PC-3 (cell line): ENCODE results near the gene CCSER1.

Source experiments
- CTCF ChIP-seq: fragments of 300-600 bp; sonication (generic); conservative IDR thresholded peaks from 2 replicates; pipeline ENCODE4 v1.5.1; 2017; ENCODE audit warnings: antibody characterized with exemption, low read depth, mild to moderate bottlenecking, low read length
- EZH2 ChIP-seq: fragments of 300-600 bp; sonication (generic); IDR thresholded peaks from one replicate; pipeline ENCODE4 v1.6.1; 2017; ENCODE audit warnings: antibody characterized with exemption, mild to moderate bottlenecking, low read length; ENCODE audit not compliant: unreplicated experiment

- no peak for TF ChIP-seq CTCF
- TF ChIP-seq EZH2: no peak
Measured at GRCh38 chr4:90584051-90584450, 456.9 kb downstream of the CCSER1 start.
